ENCODE data around the gene LEMD3.

- TF ChIP-seq CTCF (IDR thresholded peaks at IDR 0.05; ENCODE audit: poor library complexity, severe bottlenecking) (no peak), POLR2AphosphoS5 (IDR thresholded peaks at IDR 0.05) (no peak), REST (IDR thresholded peaks at IDR 0.05; ENCODE audit: borderline replicate concordance) (no peak), TAF1 (IDR thresholded peaks at IDR 0.05; ENCODE audit: low read depth) (no peak), EP300 (conservative IDR thresholded peaks at IDR 0.05; ENCODE audit: poor library complexity, severe bottlenecking) (no peak), EZH2 (IDR thresholded peaks at IDR 0.05; ENCODE audit: borderline replicate concordance, insufficient read depth, low read length, poor library complexity, severe bottlenecking) (no peak)
These were observed 106.2 kb downstream of the LEMD3 start for GRCh38 chr12:65275627-65276026.
